ENCODE results near the gene PLK3. TPM values are rescaled to one million over a fixed set of nuclear protein-coding genes. Genes with fewer than 3 reads are reported as not detected.

The PLK3 gene
- total RNA-seq, 1 experiment from 2014 or later, result 3.2 TPM

DNA sequence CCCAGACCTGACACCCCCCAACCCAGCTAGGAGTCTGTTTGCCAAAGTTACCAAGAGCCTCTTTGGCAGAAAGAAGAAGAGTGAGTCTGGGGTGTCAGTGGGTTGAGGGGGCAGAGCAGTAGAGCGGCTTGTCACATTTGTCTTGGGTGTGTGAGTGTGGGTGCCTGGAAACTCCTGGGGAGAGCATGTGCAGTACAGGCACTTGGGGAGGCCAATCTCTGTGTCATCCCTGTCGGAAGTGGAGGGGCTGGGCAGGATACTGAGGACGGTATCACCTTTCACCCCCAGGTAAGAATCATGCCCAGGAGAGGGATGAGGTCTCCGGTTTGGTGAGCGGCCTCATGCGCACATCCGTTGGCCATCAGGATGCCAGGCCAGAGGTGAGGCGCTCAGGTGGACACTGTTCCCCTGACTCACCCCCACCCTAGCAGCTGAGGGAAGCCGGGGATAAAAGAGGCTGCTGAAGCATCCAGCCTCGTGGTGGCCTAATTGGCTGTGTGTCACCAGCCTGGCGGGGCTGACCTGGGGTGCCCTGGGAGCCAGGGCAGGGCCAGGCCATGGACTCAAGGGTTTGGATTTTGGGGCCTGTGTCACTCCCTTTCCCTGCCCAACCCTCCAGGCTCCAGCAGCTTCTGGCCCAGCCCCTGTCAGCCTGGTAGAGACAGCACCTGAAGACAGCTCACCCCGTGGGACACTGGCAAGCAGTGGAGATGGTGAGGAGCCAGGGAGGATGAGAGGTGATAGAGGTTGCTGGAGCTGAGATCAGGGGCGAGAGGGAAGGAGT lies 3.3 kb downstream of the PLK3 start:
- Mint-ChIP-seq H3K4me1 (ENCODE audit: low read depth, unreplicated experiment) (peaks cover 18% of the 10 kb centered on the region), H3K27me3 (ENCODE audit: insufficient read depth, unreplicated experiment) (no peaks in the 10 kb centered on the region), H3K4me3 (ENCODE audit: unreplicated experiment) (no peak overlapping the region), H3K27ac (ENCODE audit: unreplicated experiment) (peak overlapping the region; percentile 26), H3K9me3 (ENCODE audit: unreplicated experiment) (no peaks in the 10 kb centered on the region), H3K36me3 (ENCODE audit: insufficient read depth, unreplicated experiment) (peaks cover 26% of the 10 kb centered on the region)
- Histone ChIP-seq H3K4me1 (peaks cover 27% of the 10 kb centered on the region), H3K4me3 (ENCODE audit: low read depth, low read length) (no peak overlapping the region), H3K36me3 (ENCODE audit: control insufficient read depth, insufficient read depth, low read length) (no peaks in the 10 kb centered on the region), H3K27me3 (replicated peaks; ENCODE audit: control insufficient read depth, insufficient read depth, low read length) (no peaks in the 10 kb centered on the region), H3K9me3 (no peaks in the 10 kb centered on the region)
- ChIA-PET POLR2A (no interaction called here), CTCF (no interaction called here)
- no peak for DNase-seq
- TF ChIP-seq, protein P1, sequence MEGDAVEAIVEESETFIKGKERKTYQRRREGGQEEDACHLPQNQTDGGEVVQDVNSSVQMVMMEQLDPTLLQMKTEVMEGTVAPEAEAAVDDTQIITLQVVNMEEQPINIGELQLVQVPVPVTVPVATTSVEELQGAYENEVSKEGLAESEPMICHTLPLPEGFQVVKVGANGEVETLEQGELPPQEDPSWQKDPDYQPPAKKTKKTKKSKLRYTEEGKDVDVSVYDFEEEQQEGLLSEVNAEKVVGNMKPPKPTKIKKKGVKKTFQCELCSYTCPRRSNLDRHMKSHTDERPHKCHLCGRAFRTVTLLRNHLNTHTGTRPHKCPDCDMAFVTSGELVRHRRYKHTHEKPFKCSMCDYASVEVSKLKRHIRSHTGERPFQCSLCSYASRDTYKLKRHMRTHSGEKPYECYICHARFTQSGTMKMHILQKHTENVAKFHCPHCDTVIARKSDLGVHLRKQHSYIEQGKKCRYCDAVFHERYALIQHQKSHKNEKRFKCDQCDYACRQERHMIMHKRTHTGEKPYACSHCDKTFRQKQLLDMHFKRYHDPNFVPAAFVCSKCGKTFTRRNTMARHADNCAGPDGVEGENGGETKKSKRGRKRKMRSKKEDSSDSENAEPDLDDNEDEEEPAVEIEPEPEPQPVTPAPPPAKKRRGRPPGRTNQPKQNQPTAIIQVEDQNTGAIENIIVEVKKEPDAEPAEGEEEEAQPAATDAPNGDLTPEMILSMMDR (IDR thresholded peaks at IDR 0.05; ENCODE audit: insufficient read depth in 1 of 2, low read depth in 1 of 2, low read length in 1 of 2, severe bottlenecking in 1 of 2, unreplicated experiment in 1 of 2), result no peak
- intact Hi-C loops (cut with micrococcal nuclease; ENCODE audit: unreplicated experiment), result no loop called here
- no TSS peak for BruUV-seq (replicated peaks)

DNA sequence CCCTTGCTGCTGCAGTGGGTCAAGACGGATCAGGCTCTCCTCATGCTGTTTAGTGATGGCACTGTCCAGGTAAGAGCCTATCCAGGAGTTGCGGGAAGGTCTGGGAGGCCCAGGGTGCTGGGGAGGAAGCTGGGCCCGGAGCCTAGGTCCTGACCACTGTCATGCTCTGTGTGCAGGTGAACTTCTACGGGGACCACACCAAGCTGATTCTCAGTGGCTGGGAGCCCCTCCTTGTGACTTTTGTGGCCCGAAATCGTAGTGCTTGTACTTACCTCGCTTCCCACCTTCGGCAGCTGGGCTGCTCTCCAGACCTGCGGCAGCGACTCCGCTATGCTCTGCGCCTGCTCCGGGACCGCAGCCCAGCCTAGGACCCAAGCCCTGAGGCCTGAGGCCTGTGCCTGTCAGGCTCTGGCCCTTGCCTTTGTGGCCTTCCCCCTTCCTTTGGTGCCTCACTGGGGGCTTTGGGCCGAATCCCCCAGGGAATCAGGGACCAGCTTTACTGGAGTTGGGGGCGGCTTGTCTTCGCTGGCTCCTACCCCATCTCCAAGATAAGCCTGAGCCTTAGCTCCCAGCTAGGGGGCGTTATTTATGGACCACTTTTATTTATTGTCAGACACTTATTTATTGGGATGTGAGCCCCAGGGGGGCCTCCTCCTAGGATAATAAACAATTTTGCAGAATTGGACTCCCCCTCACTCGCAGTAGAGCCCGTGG lies 5.3 kb downstream of the PLK3 start:
- H3K36me3 Mint-ChIP-seq (ENCODE audit: insufficient read depth, unreplicated experiment), result peaks cover 19% of the 10 kb centered on the region
- peaks cover 40% of the 10 kb centered on the region for H3K4me1 ChIP-seq
- BruUV-seq (replicated peaks), result TSS peak; percentile 11
- H3K9me3 Mint-ChIP-seq (ENCODE audit: unreplicated experiment), result no peaks in the 10 kb centered on the region
- no peaks in the 10 kb centered on the region for H3K9me3 ChIP-seq
- no peak overlapping the region for H3K4me3 Mint-ChIP-seq (ENCODE audit: unreplicated experiment)
- POLR2A ChIA-PET, result interaction anchor here (0.5 kb wide), 1 partner anchor 14 kb away, joined by 4 read pairs; no protein-coding TSS in a partner anchor
- TF ChIP-seq, protein P1 (IDR thresholded peaks at IDR 0.05; ENCODE audit: insufficient read depth in 1 of 2, low read depth in 1 of 2, low read length in 1 of 2, severe bottlenecking in 1 of 2, unreplicated experiment in 1 of 2), result peak in 1 of 2 experiments; percentile 7
- peaks cover 18% of the 10 kb centered on the region for H3K4me1 Mint-ChIP-seq (ENCODE audit: low read depth, unreplicated experiment)
- no peak overlapping the region for H3K4me3 ChIP-seq (ENCODE audit: low read depth, low read length)
- no peaks in the 10 kb centered on the region for H3K36me3 ChIP-seq (ENCODE audit: control insufficient read depth, insufficient read depth, low read length)
- peak overlapping the region; percentile 61 for H3K27ac Mint-ChIP-seq (ENCODE audit: unreplicated experiment)
- no peaks in the 10 kb centered on the region for H3K27me3 Mint-ChIP-seq (ENCODE audit: insufficient read depth, unreplicated experiment)
- intact Hi-C loops (cut with micrococcal nuclease; ENCODE audit: unreplicated experiment), result no loop called here
- CTCF ChIA-PET, result no interaction called here
- H3K27me3 ChIP-seq (replicated peaks; ENCODE audit: control insufficient read depth, insufficient read depth, low read length), result no peaks in the 10 kb centered on the region
- no peak for DNase-seq

DNA sequence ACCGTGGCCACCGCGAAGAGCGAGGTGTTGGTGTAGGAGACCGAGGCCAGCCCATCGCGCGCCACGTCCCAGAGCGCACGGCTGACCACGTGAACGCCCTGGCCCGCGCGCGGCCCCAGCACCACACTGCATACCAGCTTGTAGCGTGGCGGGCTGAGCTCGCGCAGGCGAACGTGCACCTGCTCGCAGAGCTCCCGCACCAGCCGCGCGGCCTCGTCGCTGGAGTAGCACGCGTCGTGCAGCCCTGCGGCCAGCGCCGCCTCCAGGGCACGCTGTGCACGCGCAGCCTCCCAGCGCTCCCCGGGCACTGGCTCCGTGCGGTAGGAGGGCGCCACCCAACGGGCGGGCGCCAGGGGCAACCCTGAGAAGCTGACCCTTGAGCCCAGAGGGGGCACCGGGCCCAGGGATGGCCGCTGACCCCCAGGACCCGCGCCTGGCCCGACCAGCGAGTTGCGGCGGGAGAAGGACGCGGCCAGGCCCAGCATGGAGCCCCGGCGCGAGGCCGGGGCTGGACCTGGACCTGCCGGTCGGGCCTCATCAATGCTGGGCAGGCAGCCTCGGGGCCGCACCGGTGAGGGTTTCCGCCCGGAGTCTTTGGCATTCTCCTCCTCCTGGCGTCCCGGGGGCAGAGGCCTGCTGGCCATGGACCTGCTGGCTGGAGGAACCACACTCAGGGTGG lies 6.0 kb downstream of the PLK3 start:
- Mint-ChIP-seq H3K4me1 (ENCODE audit: low read depth, unreplicated experiment) (peaks cover 22% of the 10 kb centered on the region), H3K9me3 (ENCODE audit: unreplicated experiment) (no peaks in the 10 kb centered on the region), H3K27me3 (ENCODE audit: insufficient read depth, unreplicated experiment) (no peaks in the 10 kb centered on the region), H3K4me3 (ENCODE audit: unreplicated experiment) (no peak overlapping the region), H3K36me3 (ENCODE audit: insufficient read depth, unreplicated experiment) (peaks cover 19% of the 10 kb centered on the region), H3K27ac (ENCODE audit: unreplicated experiment) (peak overlapping the region; percentile 99)
- intact Hi-C loops (cut with micrococcal nuclease; ENCODE audit: unreplicated experiment), result no loop called here
- TF ChIP-seq, protein P1 (IDR thresholded peaks at IDR 0.05; ENCODE audit: insufficient read depth in 1 of 2, low read depth in 1 of 2, low read length in 1 of 2, severe bottlenecking in 1 of 2, unreplicated experiment in 1 of 2), result no peak
- no peaks in the 10 kb centered on the region for H3K36me3 ChIP-seq (ENCODE audit: control insufficient read depth, insufficient read depth, low read length)
- H3K4me1 ChIP-seq, result peaks cover 40% of the 10 kb centered on the region
- H3K27me3 ChIP-seq (replicated peaks; ENCODE audit: control insufficient read depth, insufficient read depth, low read length), result no peaks in the 10 kb centered on the region
- BruUV-seq (replicated peaks), result no TSS peak
- ChIA-PET POLR2A (interaction anchor here (1.0 kb wide), 1 partner anchor 31 kb away, joined by 5 read pairs; the partner anchor contains the start of gene RPS8), CTCF (no interaction called here)
- no peaks in the 10 kb centered on the region for H3K9me3 ChIP-seq
- no peak for DNase-seq
- no peak overlapping the region for H3K4me3 ChIP-seq (ENCODE audit: low read depth, low read length)

Data from Caco-2 (cell line).